ENCODE measurements around the gene DHRS7B. TPM values are rescaled to one million over a fixed set of nuclear protein-coding genes. Genes with fewer than 3 reads are reported as not detected.

DHRS7B gene
- total and polyA plus RNA-seq, 2 of the 13 experiments (the other 11 are each of a cell fraction or from before 2014, with no cell fraction given) = 20.0 to 35.8 TPM

DNA sequence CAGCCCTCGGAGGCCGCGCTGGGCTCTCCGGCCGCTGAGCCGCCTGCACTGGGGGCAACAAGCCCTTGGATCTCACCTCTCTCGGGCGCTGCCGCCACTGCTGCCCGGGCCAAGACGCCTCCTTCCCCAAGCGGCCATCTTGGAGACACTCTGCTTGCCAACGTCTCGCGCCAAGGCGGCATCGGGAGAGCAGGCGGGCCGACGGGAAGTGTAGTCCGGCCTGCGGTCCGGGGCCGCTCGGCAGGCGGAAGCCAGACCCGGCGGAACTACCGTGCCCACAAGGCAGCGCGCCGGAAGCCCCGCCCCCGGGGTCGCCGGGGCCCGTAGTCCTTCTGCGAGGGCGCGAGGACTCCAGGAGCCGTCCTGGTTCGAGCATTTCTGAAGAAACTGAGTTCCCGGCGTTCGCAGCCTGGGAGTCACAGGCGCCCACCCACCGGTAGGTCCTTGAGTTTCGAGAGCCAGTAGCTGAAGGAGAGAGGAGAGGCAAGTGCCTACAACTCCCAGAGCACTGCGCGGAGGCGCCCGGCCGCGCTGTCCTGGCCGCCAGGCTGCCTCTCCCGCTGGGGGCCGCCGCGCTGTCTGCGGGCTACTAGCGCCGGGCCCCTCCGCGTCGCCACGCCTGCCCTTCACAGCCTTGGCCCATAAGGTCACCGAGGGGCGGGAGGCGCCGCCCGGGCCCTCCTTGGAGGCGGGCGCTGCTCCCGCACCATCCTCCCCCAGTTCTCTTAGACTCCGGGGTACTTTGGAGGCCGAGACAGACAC lies 87.4 kb downstream of the DHRS7B start, which contains the start of gene TMEM11 (continued):
- TF ChIP-seq ARNTL (CRISPR knock-in tag; IDR thresholded peaks at IDR 0.05) (no peak), ZNF746 (CRISPR knock-in tag; IDR thresholded peaks at IDR 0.05) (no peak), TIGD3 (CRISPR knock-in tag; IDR thresholded peaks at IDR 0.05; ENCODE audit: borderline replicate concordance) (0 out of 2 replicates have a peak, but pooled peaks have one; percentile 78), ZBTB43 (CRISPR knock-in tag; conservative IDR thresholded peaks at IDR 0.05) (no peak), RARG (CRISPR knock-in tag; IDR thresholded peaks at IDR 0.05; ENCODE audit: low read depth) (no peak), NFE2 (CRISPR knock-in tag; IDR thresholded peaks at IDR 0.05) (no peak), ZNF609 (CRISPR knock-in tag; IDR thresholded peaks at IDR 0.05; ENCODE audit: borderline replicate concordance) (peak; percentile 2; the same call in 1 of the 2 replicates), RORA (CRISPR knock-in tag; IDR thresholded peaks at IDR 0.05) (no peak), ZNF510 (CRISPR knock-in tag; IDR thresholded peaks at IDR 0.05; ENCODE audit: low read depth) (peak; percentile 87; the same call in 1 of the 2 replicates), SRSF1 (optimal IDR thresholded peaks at IDR 0.05; ENCODE audit: low read depth, low read length) (peak; percentile 22), SRY (CRISPR knock-in tag; IDR thresholded peaks at IDR 0.05) (peak; percentile 14; the same call in 1 of the 2 replicates), ZNF672 (CRISPR knock-in tag; IDR thresholded peaks at IDR 0.05) (no peak), SMARCC2 (IDR thresholded peaks at IDR 0.05) (no peak)
- TF ChIP-seq, protein P1, sequence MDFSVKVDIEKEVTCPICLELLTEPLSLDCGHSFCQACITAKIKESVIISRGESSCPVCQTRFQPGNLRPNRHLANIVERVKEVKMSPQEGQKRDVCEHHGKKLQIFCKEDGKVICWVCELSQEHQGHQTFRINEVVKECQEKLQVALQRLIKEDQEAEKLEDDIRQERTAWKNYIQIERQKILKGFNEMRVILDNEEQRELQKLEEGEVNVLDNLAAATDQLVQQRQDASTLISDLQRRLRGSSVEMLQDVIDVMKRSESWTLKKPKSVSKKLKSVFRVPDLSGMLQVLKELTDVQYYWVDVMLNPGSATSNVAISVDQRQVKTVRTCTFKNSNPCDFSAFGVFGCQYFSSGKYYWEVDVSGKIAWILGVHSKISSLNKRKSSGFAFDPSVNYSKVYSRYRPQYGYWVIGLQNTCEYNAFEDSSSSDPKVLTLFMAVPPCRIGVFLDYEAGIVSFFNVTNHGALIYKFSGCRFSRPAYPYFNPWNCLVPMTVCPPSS (IDR thresholded peaks at IDR 0.05) = no peak
- TF ChIP-seq, protein P2, sequence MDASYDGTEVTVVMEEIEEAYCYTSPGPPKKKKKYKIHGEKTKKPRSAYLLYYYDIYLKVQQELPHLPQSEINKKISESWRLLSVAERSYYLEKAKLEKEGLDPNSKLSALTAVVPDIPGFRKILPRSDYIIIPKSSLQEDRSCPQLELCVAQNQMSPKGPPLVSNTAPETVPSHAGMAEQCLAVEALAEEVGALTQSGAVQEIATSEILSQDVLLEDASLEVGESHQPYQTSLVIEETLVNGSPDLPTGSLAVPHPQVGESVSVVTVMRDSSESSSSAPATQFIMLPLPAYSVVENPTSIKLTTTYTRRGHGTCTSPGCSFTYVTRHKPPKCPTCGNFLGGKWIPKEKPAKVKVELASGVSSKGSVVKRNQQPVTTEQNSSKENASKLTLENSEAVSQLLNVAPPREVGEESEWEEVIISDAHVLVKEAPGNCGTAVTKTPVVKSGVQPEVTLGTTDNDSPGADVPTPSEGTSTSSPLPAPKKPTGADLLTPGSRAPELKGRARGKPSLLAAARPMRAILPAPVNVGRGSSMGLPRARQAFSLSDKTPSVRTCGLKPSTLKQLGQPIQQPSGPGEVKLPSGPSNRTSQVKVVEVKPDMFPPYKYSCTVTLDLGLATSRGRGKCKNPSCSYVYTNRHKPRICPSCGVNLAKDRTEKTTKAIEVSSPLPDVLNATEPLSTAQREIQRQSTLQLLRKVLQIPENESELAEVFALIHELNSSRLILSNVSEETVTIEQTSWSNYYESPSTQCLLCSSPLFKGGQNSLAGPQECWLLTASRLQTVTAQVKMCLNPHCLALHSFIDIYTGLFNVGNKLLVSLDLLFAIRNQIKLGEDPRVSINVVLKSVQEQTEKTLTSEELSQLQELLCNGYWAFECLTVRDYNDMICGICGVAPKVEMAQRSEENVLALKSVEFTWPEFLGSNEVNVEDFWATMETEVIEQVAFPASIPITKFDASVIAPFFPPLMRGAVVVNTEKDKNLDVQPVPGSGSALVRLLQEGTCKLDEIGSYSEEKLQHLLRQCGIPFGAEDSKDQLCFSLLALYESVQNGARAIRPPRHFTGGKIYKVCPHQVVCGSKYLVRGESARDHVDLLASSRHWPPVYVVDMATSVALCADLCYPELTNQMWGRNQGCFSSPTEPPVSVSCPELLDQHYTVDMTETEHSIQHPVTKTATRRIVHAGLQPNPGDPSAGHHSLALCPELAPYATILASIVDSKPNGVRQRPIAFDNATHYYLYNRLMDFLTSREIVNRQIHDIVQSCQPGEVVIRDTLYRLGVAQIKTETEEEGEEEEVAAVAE (CRISPR knock-in tag; IDR thresholded peaks at IDR 0.05; ENCODE audit: borderline replicate concordance) = no peak
